ENCODE results near the gene ADAMTS12. TPM values are rescaled to one million over a fixed set of nuclear protein-coding genes. Genes with fewer than 3 reads are reported as not detected.

ADAMTS12 gene
- total and polyA plus RNA-seq, 2 experiments from 2014 or later: 9.1 to 17.1 TPM

DNA sequence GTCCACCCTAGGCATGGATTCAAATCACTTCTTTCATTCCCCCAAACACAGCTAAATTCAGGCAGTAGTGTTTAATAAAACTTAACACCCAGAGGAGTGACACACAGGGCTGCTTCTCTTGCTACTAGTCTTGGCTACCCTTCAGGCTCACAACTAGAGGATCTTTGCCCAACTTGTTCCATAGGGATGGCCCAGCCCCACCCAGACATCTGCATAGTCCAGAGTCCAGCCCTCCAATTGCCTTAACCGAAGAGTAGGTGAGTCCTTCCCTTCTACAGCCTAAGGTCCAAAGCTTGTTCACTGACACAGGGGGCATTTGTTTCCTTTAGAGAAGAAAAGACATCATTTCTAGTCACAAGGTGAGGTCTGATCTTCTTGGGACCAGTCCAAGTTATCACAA is 29.2 kb upstream of the ADAMTS12 start:
- Histone ChIP-seq H4K20me1 (replicated peaks; ENCODE audit: insufficient read depth) (no peaks in the 10 kb centered on the region), H3K27me3 (ENCODE audit: insufficient read depth) (no peaks in the 10 kb centered on the region), H3K9me2 (ENCODE audit: insufficient read depth) (peaks cover 9% of the 10 kb centered on the region), H3K36me3 (ENCODE audit: insufficient read depth) (0 out of 2 replicates have a peak, but pooled peaks cover 5% of the 10 kb centered on the region), H3F3A (replicated peaks; ENCODE audit: low read depth) (no peaks in the 10 kb centered on the region), H3K4me2 (no peak overlapping the region), H3K79me2 (replicated peaks; ENCODE audit: insufficient read depth) (no peaks in the 10 kb centered on the region), H3K4me1 (ENCODE audit: insufficient read depth) (no peaks in the 10 kb centered on the region), H3K27ac (ENCODE audit: low read depth) (no peak overlapping the region), H2AFZ (no peak overlapping the region), H3K4me3 (no peak overlapping the region)
- H3K4me1 Mint-ChIP-seq: no peaks in the 10 kb centered on the region
- DNase-seq (ENCODE audit: low spot score): no peak
- TF ChIP-seq JUNB (IDR thresholded peaks at IDR 0.05; ENCODE audit: unreplicated experiment): no peak
- TF ChIP-seq, protein P1, sequence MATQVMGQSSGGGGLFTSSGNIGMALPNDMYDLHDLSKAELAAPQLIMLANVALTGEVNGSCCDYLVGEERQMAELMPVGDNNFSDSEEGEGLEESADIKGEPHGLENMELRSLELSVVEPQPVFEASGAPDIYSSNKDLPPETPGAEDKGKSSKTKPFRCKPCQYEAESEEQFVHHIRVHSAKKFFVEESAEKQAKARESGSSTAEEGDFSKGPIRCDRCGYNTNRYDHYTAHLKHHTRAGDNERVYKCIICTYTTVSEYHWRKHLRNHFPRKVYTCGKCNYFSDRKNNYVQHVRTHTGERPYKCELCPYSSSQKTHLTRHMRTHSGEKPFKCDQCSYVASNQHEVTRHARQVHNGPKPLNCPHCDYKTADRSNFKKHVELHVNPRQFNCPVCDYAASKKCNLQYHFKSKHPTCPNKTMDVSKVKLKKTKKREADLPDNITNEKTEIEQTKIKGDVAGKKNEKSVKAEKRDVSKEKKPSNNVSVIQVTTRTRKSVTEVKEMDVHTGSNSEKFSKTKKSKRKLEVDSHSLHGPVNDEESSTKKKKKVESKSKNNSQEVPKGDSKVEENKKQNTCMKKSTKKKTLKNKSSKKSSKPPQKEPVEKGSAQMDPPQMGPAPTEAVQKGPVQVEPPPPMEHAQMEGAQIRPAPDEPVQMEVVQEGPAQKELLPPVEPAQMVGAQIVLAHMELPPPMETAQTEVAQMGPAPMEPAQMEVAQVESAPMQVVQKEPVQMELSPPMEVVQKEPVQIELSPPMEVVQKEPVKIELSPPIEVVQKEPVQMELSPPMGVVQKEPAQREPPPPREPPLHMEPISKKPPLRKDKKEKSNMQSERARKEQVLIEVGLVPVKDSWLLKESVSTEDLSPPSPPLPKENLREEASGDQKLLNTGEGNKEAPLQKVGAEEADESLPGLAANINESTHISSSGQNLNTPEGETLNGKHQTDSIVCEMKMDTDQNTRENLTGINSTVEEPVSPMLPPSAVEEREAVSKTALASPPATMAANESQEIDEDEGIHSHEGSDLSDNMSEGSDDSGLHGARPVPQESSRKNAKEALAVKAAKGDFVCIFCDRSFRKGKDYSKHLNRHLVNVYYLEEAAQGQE (IDR thresholded peaks at IDR 0.05; ENCODE audit: unreplicated experiment): no peak
- no peak for TF ChIP-seq POLR2AphosphoS5 (IDR thresholded peaks at IDR 0.05; ENCODE audit: low read depth)
- TF ChIP-seq EZH2phosphoT487 (IDR thresholded peaks at IDR 0.05; ENCODE audit: unreplicated experiment): no peak
- TF ChIP-seq, protein P2, sequence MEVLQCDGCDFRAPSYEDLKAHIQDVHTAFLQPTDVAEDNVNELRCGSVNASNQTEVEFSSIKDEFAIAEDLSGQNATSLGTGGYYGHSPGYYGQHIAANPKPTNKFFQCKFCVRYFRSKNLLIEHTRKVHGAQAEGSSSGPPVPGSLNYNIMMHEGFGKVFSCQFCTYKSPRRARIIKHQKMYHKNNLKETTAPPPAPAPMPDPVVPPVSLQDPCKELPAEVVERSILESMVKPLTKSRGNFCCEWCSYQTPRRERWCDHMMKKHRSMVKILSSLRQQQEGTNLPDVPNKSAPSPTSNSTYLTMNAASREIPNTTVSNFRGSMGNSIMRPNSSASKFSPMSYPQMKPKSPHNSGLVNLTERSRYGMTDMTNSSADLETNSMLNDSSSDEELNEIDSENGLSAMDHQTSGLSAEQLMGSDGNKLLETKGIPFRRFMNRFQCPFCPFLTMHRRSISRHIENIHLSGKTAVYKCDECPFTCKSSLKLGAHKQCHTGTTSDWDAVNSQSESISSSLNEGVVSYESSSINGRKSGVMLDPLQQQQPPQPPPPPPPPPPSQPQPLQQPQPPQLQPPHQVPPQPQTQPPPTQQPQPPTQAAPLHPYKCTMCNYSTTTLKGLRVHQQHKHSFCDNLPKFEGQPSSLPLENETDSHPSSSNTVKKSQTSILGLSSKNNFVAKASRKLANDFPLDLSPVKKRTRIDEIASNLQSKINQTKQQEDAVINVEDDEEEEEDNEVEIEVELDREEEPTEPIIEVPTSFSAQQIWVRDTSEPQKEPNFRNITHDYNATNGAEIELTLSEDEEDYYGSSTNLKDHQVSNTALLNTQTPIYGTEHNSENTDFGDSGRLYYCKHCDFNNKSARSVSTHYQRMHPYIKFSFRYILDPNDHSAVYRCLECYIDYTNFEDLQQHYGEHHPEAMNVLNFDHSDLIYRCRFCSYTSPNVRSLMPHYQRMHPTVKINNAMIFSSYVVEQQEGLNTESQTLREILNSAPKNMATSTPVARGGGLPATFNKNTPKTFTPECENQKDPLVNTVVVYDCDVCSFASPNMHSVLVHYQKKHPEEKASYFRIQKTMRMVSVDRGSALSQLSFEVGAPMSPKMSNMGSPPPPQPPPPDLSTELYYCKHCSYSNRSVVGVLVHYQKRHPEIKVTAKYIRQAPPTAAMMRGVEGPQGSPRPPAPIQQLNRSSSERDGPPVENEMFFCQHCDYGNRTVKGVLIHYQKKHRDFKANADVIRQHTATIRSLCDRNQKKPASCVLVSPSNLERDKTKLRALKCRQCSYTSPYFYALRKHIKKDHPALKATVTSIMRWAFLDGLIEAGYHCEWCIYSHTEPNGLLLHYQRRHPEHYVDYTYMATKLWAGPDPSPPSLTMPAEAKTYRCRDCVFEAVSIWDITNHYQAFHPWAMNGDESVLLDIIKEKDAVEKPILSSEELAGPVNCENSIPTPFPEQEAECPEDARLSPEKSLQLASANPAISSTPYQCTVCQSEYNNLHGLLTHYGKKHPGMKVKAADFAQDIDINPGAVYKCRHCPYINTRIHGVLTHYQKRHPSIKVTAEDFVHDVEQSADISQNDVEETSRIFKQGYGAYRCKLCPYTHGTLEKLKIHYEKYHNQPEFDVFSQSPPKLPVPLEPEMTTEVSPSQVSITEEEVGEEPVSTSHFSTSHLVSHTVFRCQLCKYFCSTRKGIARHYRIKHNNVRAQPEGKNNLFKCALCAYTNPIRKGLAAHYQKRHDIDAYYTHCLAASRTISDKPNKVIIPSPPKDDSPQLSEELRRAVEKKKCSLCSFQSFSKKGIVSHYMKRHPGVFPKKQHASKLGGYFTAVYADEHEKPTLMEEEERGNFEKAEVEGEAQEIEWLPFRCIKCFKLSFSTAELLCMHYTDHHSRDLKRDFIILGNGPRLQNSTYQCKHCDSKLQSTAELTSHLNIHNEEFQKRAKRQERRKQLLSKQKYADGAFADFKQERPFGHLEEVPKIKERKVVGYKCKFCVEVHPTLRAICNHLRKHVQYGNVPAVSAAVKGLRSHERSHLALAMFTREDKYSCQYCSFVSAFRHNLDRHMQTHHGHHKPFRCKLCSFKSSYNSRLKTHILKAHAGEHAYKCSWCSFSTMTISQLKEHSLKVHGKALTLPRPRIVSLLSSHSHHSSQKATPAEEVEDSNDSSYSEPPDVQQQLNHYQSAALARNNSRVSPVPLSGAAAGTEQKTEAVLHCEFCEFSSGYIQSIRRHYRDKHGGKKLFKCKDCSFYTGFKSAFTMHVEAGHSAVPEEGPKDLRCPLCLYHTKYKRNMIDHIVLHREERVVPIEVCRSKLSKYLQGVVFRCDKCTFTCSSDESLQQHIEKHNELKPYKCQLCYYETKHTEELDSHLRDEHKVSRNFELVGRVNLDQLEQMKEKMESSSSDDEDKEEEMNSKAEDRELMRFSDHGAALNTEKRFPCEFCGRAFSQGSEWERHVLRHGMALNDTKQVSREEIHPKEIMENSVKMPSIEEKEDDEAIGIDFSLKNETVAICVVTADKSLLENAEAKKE (CRISPR knock-in tag; IDR thresholded peaks at IDR 0.05): no peak
- TF ChIP-seq STAT1 (IDR thresholded peaks at IDR 0.05; ENCODE audit: unreplicated experiment): no peak
- TF ChIP-seq CREB1 (CRISPR knock-in tag; IDR thresholded peaks at IDR 0.05; ENCODE audit: low read depth): no peak
- TF ChIP-seq, protein P3, sequence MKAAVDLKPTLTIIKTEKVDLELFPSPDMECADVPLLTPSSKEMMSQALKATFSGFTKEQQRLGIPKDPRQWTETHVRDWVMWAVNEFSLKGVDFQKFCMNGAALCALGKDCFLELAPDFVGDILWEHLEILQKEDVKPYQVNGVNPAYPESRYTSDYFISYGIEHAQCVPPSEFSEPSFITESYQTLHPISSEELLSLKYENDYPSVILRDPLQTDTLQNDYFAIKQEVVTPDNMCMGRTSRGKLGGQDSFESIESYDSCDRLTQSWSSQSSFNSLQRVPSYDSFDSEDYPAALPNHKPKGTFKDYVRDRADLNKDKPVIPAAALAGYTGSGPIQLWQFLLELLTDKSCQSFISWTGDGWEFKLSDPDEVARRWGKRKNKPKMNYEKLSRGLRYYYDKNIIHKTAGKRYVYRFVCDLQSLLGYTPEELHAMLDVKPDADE (IDR thresholded peaks at IDR 0.05): no peak
- no peak for TF ChIP-seq NANOG (IDR thresholded peaks at IDR 0.05; ENCODE audit: borderline replicate concordance)
- TF ChIP-seq, protein P4, sequence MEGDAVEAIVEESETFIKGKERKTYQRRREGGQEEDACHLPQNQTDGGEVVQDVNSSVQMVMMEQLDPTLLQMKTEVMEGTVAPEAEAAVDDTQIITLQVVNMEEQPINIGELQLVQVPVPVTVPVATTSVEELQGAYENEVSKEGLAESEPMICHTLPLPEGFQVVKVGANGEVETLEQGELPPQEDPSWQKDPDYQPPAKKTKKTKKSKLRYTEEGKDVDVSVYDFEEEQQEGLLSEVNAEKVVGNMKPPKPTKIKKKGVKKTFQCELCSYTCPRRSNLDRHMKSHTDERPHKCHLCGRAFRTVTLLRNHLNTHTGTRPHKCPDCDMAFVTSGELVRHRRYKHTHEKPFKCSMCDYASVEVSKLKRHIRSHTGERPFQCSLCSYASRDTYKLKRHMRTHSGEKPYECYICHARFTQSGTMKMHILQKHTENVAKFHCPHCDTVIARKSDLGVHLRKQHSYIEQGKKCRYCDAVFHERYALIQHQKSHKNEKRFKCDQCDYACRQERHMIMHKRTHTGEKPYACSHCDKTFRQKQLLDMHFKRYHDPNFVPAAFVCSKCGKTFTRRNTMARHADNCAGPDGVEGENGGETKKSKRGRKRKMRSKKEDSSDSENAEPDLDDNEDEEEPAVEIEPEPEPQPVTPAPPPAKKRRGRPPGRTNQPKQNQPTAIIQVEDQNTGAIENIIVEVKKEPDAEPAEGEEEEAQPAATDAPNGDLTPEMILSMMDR (conservative IDR thresholded peaks at IDR 0.05; ENCODE audit: low read depth in 2 of 2): no peak
- TF ChIP-seq EZH2 (IDR thresholded peaks at IDR 0.05; ENCODE audit: low read depth, unreplicated experiment): no peak
- TF ChIP-seq ZNF114 (CRISPR knock-in tag; IDR thresholded peaks at IDR 0.05): no peak
- no peak for TF ChIP-seq ZNF331 (CRISPR knock-in tag; IDR thresholded peaks at IDR 0.05; ENCODE audit: low read depth)
- H3K27ac Mint-ChIP-seq: no peak overlapping the region
- H3K36me3 Mint-ChIP-seq (ENCODE audit: low read depth): peaks cover 8% of the 10 kb centered on the region; the same call in 2 of the 3 replicates
- no peak for ATAC-seq
- H3K4me3 Mint-ChIP-seq: no peak overlapping the region
- H3K27me3 Mint-ChIP-seq (ENCODE audit: insufficient read depth, low read depth, poor library complexity): no peaks in the 10 kb centered on the region
- H3K9me3 Mint-ChIP-seq: peaks cover 9% of the 10 kb centered on the region

Data from GM23338 (cell line).